ENCODE results near the gene FHAD1. TPM values are rescaled to one million over a fixed set of nuclear protein-coding genes. Genes with fewer than 3 reads are reported as not detected.

FHAD1 gene
- total RNA-seq, 1 experiment from 2014 or later, result 1.9 TPM

GRCh38 chr1:15410884-15411245 lies 163.8 kb downstream of the FHAD1 start:
- H3K79me1 ChIP-seq (ENCODE audit: insufficient read depth, low read depth, low read length, poor library complexity, severe bottlenecking), result no peaks in the 10 kb centered on the region
- no peak overlapping the region for H4K8ac ChIP-seq (replicated peaks; ENCODE audit: insufficient read length, low read depth, low read length)
- H3K56ac ChIP-seq (ENCODE audit: insufficient read length, low read depth, low read length), result no peak overlapping the region
- H3K27me3 ChIP-seq (ENCODE audit: insufficient read depth, low read length), result peaks cover 4% of the 10 kb centered on the region; the same call in 1 of the 2 replicates
- H2BK5ac ChIP-seq (ENCODE audit: insufficient read length, low read length), result no peak overlapping the region
- WGBS (ENCODE audit: extremely low coverage, insufficient read length, low lambda C conversion rate), result no CpG with 5 or more reads among the region's 11 CpGs
- no peak overlapping the region for H3K27ac ChIP-seq (ENCODE audit: insufficient read length, low read depth, low read length)
- H3T11ph ChIP-seq (ENCODE audit: low read length), result no peak overlapping the region
- H3K79me2 ChIP-seq (ENCODE audit: insufficient read depth, low read length), result no peaks in the 10 kb centered on the region
- H3K9me3 Mint-ChIP-seq, result no peaks in the 10 kb centered on the region
- no peak overlapping the region for H4K91ac ChIP-seq (ENCODE audit: insufficient read length, low read depth, low read length)
- no peak overlapping the region for H2BK120ac ChIP-seq (ENCODE audit: low read depth, low read length, poor library complexity, severe bottlenecking)
- no peaks in the 10 kb centered on the region for H3K9me3 ChIP-seq (ENCODE audit: control insufficient read depth, low read depth, low read length)
- H3K4me2 ChIP-seq (ENCODE audit: insufficient read depth, insufficient read length, low read length), result peak overlapping the region; percentile 50
- peaks cover 9% of the 10 kb centered on the region for H3K23me2 ChIP-seq (ENCODE audit: insufficient read length, low read depth, low read length, poor library complexity, severe bottlenecking)
- H2BK20ac ChIP-seq (ENCODE audit: low read depth, low read length, poor library complexity, severe bottlenecking), result no peak overlapping the region
- H4K5ac ChIP-seq (ENCODE audit: insufficient read length, low read depth, low read length), result no peak overlapping the region
- no peak overlapping the region for H2AK5ac ChIP-seq (ENCODE audit: insufficient read length, low read length)
- H3K4ac ChIP-seq (ENCODE audit: low read depth, low read length), result no peak overlapping the region
- no peak overlapping the region for H3K14ac ChIP-seq (ENCODE audit: insufficient read depth, low read length)
- H2BK15ac ChIP-seq (ENCODE audit: low read depth, low read length), result no peak overlapping the region
- no peak overlapping the region for H3K9ac ChIP-seq (ENCODE audit: extremely low read depth, insufficient read length, low read length)
- no peaks in the 10 kb centered on the region for H3K4me1 ChIP-seq (ENCODE audit: insufficient read depth, low read length)
- H4K20me1 ChIP-seq (ENCODE audit: control insufficient read depth, insufficient read depth, insufficient read length), result no peaks in the 10 kb centered on the region
- H2BK12ac ChIP-seq (ENCODE audit: insufficient read length, low read depth, low read length), result no peak overlapping the region
- no peak for TF ChIP-seq CTCF (conservative IDR thresholded peaks at IDR 0.05)
- peaks cover 21 to 36% of the 10 kb centered on the region in 2 experiments for H3K4me1 Mint-ChIP-seq
- H3K18ac ChIP-seq (ENCODE audit: insufficient read length, low read depth, low read length), result no peak overlapping the region
- no peak for DNase-seq
- peaks cover 65% of the 10 kb centered on the region for H3K27me3 Mint-ChIP-seq (ENCODE audit: low read depth)
- peak overlapping the region; percentile 79 to 88 for H3K4me3 Mint-ChIP-seq
- no peak overlapping the region for H3K23ac ChIP-seq (ENCODE audit: insufficient read length, low read depth, low read length)
- H3K27ac Mint-ChIP-seq, result no peak overlapping the region
- H2AFZ ChIP-seq (ENCODE audit: low read length), result no peak overlapping the region
- peaks cover 0 to 2% (median 2%) of the 10 kb centered on the region in 3 experiments; a peak in 3 of 7 replicates for H3K36me3 Mint-ChIP-seq (ENCODE audit: insufficient read depth in 1 of 3, low read depth in 3 of 3)
